K562 (cell line): ENCODE data around the gene WSCD2. TPM values are rescaled to one million over a fixed set of nuclear protein-coding genes. Genes with fewer than 3 reads are reported as not detected.

Experiments
- ATAC-seq: fragments of 200-7000 bp; cut with Tn5 transposase; 3 replicates; pipeline ENCODE4 v1.9.1; 2020; ENCODE audit warnings: moderate library complexity
- BruUV-seq: library from RNA; stranded (reverse); fragments of 400-500 nt; replicated peaks from 2 replicates; lab custom pipeline; 2021; lab: Mats Ljungman, UMichigan
- CTCF ChIA-PET: fragments of 300-600 bp; formaldehyde crosslinking; extraction: SDS; loops from one replicate; lab custom pipeline; 2021; ENCODE audit warnings: low intra/inter-chr PET ratio; lab: Yijun Ruan, JAX
- POLR2A ChIA-PET: fragments of 300-600, 350-650 bp; sonication (Branson Sonifier 250); formaldehyde crosslinking; extraction: SDS; loops from one replicate; lab custom pipeline; 2021; ENCODE audit warnings: antibody characterized with exemption, inconsistent platforms; lab: Yijun Ruan, JAX
- DNase-seq, 4 experiments: peaks; one replicate each; pipeline versions ENCODE4 v3.0.0 to v3.0.0-alpha.2; 2011 to 2018; ENCODE audit warnings: low spot score in 3 of 4, mixed read lengths in 3 of 4; ENCODE audit errors: extremely low read depth in 1 of 4
- FAIRE-seq: peaks from 2 replicates; lab custom pipeline; 2011; peaks lifted over from hg19 to GRCh38; lab: Jason Lieb, UNC
- H2AFZ ChIP-seq: 2 replicates; pipeline ENCODE4 v1.6.0; 2011; ENCODE audit warnings: low read depth, low read length, control low read depth, inconsistent platforms
- H3K27ac ChIP-seq: fragments of 200-600 bp; 3 replicates; pipeline ENCODE4 v1.8.0; 2011; ENCODE audit warnings: low read depth, mild to moderate bottlenecking, control low read depth, inconsistent platforms, low read length, moderate library complexity, mixed read lengths; ENCODE audit errors: extremely low read depth
- H3K27me3 ChIP-seq, 2 experiments: fragments of 300-600 bp in 1 of 2; 2 replicates in 1 of 2; 3 replicates in 1 of 2; pipeline versions ENCODE4 v1.6.0 to v1.8.0; 2011; ENCODE audit warnings: inconsistent platforms in 2 of 2, low read length in 2 of 2, mild to moderate bottlenecking in 1 of 2, mixed read lengths in 1 of 2, moderate library complexity in 1 of 2; ENCODE audit not compliant: control insufficient read depth in 2 of 2, insufficient read depth in 2 of 2
- H3K36me3 ChIP-seq: fragments of 300-600 bp; 3 replicates; pipeline ENCODE4 v1.8.0; 2011; ENCODE audit warnings: mild to moderate bottlenecking, low read length, inconsistent platforms; ENCODE audit not compliant: control insufficient read depth, insufficient read depth
- H3K4me1 ChIP-seq, 2 experiments: fragments of 200-600 bp in 1 of 2; replicated peaks in 1 of 2; 2 replicates in 1 of 2; 3 replicates in 1 of 2; pipeline versions ENCODE4 v1.5.1 to v1.8.0; 2011; ENCODE audit warnings: inconsistent platforms in 2 of 2, low read length in 2 of 2, mild to moderate bottlenecking in 1 of 2, mixed read lengths in 1 of 2, moderate library complexity in 1 of 2; ENCODE audit not compliant: control insufficient read depth in 2 of 2, insufficient read depth in 2 of 2
- H3K4me2 ChIP-seq: 2 replicates; pipeline ENCODE4 v1.6.1; 2011; ENCODE audit warnings: low read length, control low read depth, inconsistent platforms, mixed read lengths; ENCODE audit not compliant: insufficient read depth
- H3K4me3 ChIP-seq: fragments of 200-600 bp; sonication (generic), shearing (Covaris generic); 2 replicates; pipeline ENCODE4 v1.5.1; 2016; ENCODE audit warnings: control low read depth, inconsistent platforms
- H3K79me2 ChIP-seq: fragments of 200-600 bp; 3 replicates; pipeline ENCODE4 v1.8.0; 2011; ENCODE audit warnings: low read length, inconsistent platforms; ENCODE audit not compliant: control insufficient read depth, insufficient read depth
- H3K9ac ChIP-seq, 2 experiments: 2 replicates each; pipeline versions ENCODE4 v1.6.0 to v1.6.1; 2011; ENCODE audit warnings: low read depth in 2 of 2, low read length in 2 of 2, control low read depth in 1 of 2, inconsistent platforms in 1 of 2, mild to moderate bottlenecking in 1 of 2, mixed read lengths in 1 of 2; ENCODE audit not compliant: insufficient read depth in 1 of 2
- H3K9me1 ChIP-seq: one replicate; pipeline ENCODE4 v1.6.0; 2011; ENCODE audit warnings: inconsistent platforms, mild to moderate bottlenecking, low read length, moderate library complexity; ENCODE audit not compliant: control insufficient read depth, insufficient read depth
- H3K9me3 ChIP-seq: replicated peaks from 2 replicates; pipeline ENCODE4 v1.5.1; 2011; ENCODE audit warnings: low read depth, low read length, inconsistent platforms; ENCODE audit not compliant: control insufficient read depth, insufficient read depth
- H4K20me1 ChIP-seq: replicated peaks from 2 replicates; pipeline ENCODE4 v1.6.1; 2011; ENCODE audit warnings: low read length, inconsistent platforms, mixed read lengths; ENCODE audit not compliant: control insufficient read depth, insufficient read depth
- BCOR ChIP-seq: fragments of 450-650 bp; IDR thresholded peaks from 2 replicates; pipeline ENCODE4 v1.6.1; 2016
- KLF13 ChIP-seq: fragments of 450-650 bp; IDR thresholded peaks from 2 replicates; pipeline ENCODE4 v1.6.1; 2016; ENCODE audit warnings: missing genetic modification characterization, low read depth, mild to moderate bottlenecking, missing compliant biosample characterization, moderate library complexity, borderline replicate concordance
- RBM25 ChIP-seq: fragments of 200-400 bp; formaldehyde crosslinking; IDR thresholded peaks from 2 replicates; pipeline ENCODE4 v1.6.1; 2018; ENCODE audit warnings: low read length, low read depth, moderate library complexity; ENCODE audit not compliant: severe bottlenecking
- TARDBP ChIP-seq: fragments of 450-650 bp; IDR thresholded peaks from 2 replicates; pipeline ENCODE4 v1.6.1; 2016
- ZFP36 ChIP-seq: fragments of 150-350 bp; IDR thresholded peaks from 2 replicates; pipeline ENCODE4 v1.6.1; 2018; ENCODE audit warnings: low read length, low read depth; ENCODE audit not compliant: partially characterized antibody
- WGBS: fragments of 100-300 bp; shearing (Covaris generic); methylation state at CpG from one replicate; pipeline ENCODE4 v1.1.6; 2016; ENCODE audit warnings: low coverage, mixed read lengths; ENCODE audit not compliant: insufficient coverage; ENCODE audit errors: missing lambda C conversion rate; 5-methylcytosine and 5-hydroxymethylcytosine counted together
- in situ Hi-C: fragments of 300-500 bp; cut with MboI; formaldehyde crosslinking; loops from 4 replicates; pipeline ENCODE4 v1.15.0; 2018; ENCODE audit warnings: inconsistent platforms, mixed read lengths
- intact Hi-C: fragments of 100-400 bp; cut with micrococcal nuclease; formaldehyde crosslinking; loops from 2 replicates; pipeline ENCODE4 v1.14.2; 2022
- polyA plus RNA-seq, 8 experiments: library from polyadenylated mRNA; depleted of rRNA in 4 of 8; stranded (reverse) in 5 of 8; unstranded in 3 of 8; fragments of >200 nt; fragmentation: Nextera tagmentation in 2 of 8; fragmentation: Illumina TruSeq in 1 of 8; extraction: Ambion mirVana in 2 of 8; extraction: Trizol in 1 of 8; gene quantifications; 2 replicates each; pipeline versions ENCODE4 v1.2.1 to v1.2.3, GENCODE V29; 2011 to 2014; ENCODE audit warnings: inconsistent platforms in 1 of 8, missing spikeins in 1 of 8
- total RNA-seq, 7 experiments: library from RNA; depleted of rRNA in 6 of 7; stranded (reverse); fragments of >200 nt in 6 of 7; fragmentation: Illumina TruSeq in 2 of 7; extraction: Trizol in 2 of 7; gene quantifications; 2 replicates each; pipeline versions ENCODE4 v1.2.1 to v1.2.3, GENCODE V29; 2011 to 2021; ENCODE audit warnings: low replicate concordance in 1 of 7

WSCD2 gene
- total and polyA plus RNA-seq, 9 of the 15 experiments (the other 6 are each of a cell fraction or from before 2014, with no cell fraction given), result 0.72 to 14.1 (median 4.0) TPM

GRCh38 chr12:108101605-108102175 lies 27.4 kb upstream of the WSCD2 start:
- Histone ChIP-seq H3K36me3 (no peaks in the 10 kb centered on the region), H2AFZ (no peak overlapping the region), H3K9me1 (no peaks in the 10 kb centered on the region), H3K79me2 (no peaks in the 10 kb centered on the region), H3K4me1 (peaks cover 5 to 20% of the 10 kb centered on the region in 2 experiments; a peak in 4 of 5 replicates), H3K4me3 (no peak overlapping the region), H4K20me1 (no peaks in the 10 kb centered on the region), H3K27me3 (peaks cover 0 to 6% of the 10 kb centered on the region in 2 experiments; a peak in 2 of 5 replicates), H3K27ac (no peak overlapping the region), H3K9me3 (0 out of 2 replicates have a peak, but pooled peaks cover 2% of the 10 kb centered on the region), H3K4me2 (no peak overlapping the region), H3K9ac (peak overlapping the region in 1 of 2 experiments; percentile 31; a peak in 1 of 4 replicates)
- 41% methylated on average over 3 of the region's 3 CpGs for WGBS
- DNase-seq, result no peak
- peak; percentile 73 for TF ChIP-seq ZFP36
- TF ChIP-seq BCOR, result peak; percentile 71
- no peak for TF ChIP-seq TARDBP
- TF ChIP-seq KLF13 (tag), result no peak
- peak; percentile 55 for TF ChIP-seq RBM25
- CTCF ChIA-PET, result interaction anchor here (1.4 to 3.4 kb wide), 2 partner anchors 90 to 92 kb away, joined by 4 to 21 read pairs; no protein-coding TSS in a partner anchor
- no peak for ATAC-seq
- no TSS peak for BruUV-seq
- POLR2A ChIA-PET, result interaction anchor here (0.9 to 1.4 kb wide), 4 partner anchors 10 to 22 kb away, joined by 3 to 5 read pairs (median 4); no protein-coding TSS in a partner anchor
- FAIRE-seq, result no peak
- intact Hi-C loops (no loop called here), in situ Hi-C loops (no loop called here)
